Measurements from ENCODE around the gene ATP5MG.

- TF ChIP-seq POLR2AphosphoS5 (IDR thresholded peaks at IDR 0.05; ENCODE audit: borderline replicate concordance, low read depth, low read length), result no peak
- no peak for TF ChIP-seq EZH2 (IDR thresholded peaks at IDR 0.05)
- TF ChIP-seq FOXP2 (optimal IDR thresholded peaks at IDR 0.05; ENCODE audit: control extremely low read depth, extremely low read length, insufficient read depth), result no peak
Measured at GRCh38 chr11:118441770-118442275, 40.4 kb downstream of the ATP5MG start.
